Colon (tissue), 2 donors: ENCODE results near the gene NLRP5.
"Not testable (repeated sequence)": the region's sequence is repeated elsewhere in the genome, so short reads cannot be mapped to it uniquely, and the experiment has no call there.

Experiments used
- FAIRE-seq: peaks from 2 replicates; lab custom pipeline; 2012; peaks lifted over from hg19 to GRCh38; lab: Jason Lieb, UNC
- donor health status: control.
- donor health status: control.

The NLRP5 gene

GRCh38 chr19:56076498-56076897 lies 89.9 kb downstream of the NLRP5 start:
- no peak for FAIRE-seq

- FAIRE-seq = no peak
These were observed 93.0 kb downstream of the NLRP5 start for GRCh38 chr19:56079609-56080008.

GRCh38 chr19:56080669-56081401 lies 94.3 kb downstream of the NLRP5 start:
- no peak for FAIRE-seq

- no peak for FAIRE-seq
These were observed 97.1 kb downstream of the NLRP5 start for GRCh38 chr19:56083668-56084067.

- no peak for FAIRE-seq
These were observed 98.4 kb downstream of the NLRP5 start for GRCh38 chr19:56084835-56085536.

GRCh38 chr19:56085571-56086275 lies 99.1 kb downstream of the NLRP5 start:
- no peak for FAIRE-seq

GRCh38 chr19:56086671-56087430 lies 100.3 kb downstream of the NLRP5 start:
- no peak for FAIRE-seq

- no peak for FAIRE-seq
These were observed 101.3 kb downstream of the NLRP5 start for GRCh38 chr19:56087647-56088496.

- no peak for FAIRE-seq
These were observed 102.1 kb downstream of the NLRP5 start for GRCh38 chr19:56088497-56089215.

DNA sequence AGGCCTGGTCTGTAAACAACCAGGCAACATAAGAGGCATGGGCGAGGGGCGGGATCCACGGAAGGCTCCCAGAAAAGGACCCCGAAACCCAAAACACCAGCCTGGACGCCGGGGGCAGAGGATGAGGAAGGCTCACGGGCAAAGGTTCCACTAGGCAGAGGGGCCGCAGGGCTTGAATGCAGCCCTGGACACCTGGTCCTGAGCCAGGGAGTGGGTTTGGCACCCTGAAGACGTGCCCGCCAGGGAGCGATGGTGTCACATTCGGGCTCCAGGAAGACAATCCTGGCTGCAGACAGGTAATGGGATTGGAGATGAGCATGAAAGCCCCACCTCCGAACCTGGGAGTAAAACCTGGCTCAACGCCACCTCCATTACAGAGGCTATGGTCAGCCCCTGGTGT lies 102.8 kb downstream of the NLRP5 start:
- FAIRE-seq = no peak

- no peak for FAIRE-seq
These were observed 104.5 kb downstream of the NLRP5 start for GRCh38 chr19:56091066-56091490.

- no peak for FAIRE-seq
These were observed 105.4 kb downstream of the NLRP5 start for GRCh38 chr19:56091751-56092546.

DNA sequence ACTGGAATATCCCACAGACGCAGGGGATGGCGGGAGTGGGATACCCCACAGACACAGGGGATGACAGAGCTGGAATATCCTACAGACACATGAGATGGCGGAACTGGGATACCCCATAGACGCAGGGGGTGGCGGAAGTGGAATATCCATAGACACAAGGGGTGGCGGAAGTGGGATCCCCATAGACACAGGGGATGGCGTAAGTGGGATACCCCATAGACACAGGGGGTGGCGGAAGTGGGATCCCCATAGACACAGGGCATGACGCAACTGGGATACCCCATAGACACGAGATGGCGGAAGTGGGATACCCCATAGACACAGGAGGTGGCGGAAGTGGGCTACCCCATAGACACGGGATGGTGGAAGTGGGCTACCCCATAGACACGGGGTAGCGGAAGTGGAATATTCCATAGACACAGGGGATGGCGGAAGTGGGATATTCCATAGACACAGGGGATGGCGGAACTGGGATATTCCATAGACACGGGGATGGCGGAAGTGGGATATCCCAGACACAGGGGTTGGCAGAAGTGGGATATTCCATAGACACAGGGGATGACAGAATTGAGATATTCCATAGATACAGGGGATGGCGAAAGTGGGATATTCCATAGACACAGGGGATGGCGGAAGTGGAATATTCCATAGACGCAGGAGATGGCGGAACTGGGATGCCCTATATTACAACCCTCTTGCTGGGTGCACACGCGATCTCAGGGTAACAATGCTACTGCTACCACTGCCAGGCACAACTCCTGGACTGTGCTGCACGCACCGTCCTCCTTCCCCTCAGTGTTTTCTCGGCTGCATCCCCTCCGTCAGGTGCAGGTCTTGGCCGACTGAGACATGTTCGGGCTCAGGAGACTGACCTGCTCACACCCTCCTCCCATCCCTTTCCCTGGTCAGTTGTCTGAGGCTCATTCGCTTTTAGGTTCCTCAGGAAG lies 106.4 kb downstream of the NLRP5 start:
- no peak for FAIRE-seq

GRCh38 chr19:56094449-56094848 lies 107.9 kb downstream of the NLRP5 start:
- no peak for FAIRE-seq

GRCh38 chr19:56096665-56097064 lies 110.1 kb downstream of the NLRP5 start:
- no peak for FAIRE-seq

DNA sequence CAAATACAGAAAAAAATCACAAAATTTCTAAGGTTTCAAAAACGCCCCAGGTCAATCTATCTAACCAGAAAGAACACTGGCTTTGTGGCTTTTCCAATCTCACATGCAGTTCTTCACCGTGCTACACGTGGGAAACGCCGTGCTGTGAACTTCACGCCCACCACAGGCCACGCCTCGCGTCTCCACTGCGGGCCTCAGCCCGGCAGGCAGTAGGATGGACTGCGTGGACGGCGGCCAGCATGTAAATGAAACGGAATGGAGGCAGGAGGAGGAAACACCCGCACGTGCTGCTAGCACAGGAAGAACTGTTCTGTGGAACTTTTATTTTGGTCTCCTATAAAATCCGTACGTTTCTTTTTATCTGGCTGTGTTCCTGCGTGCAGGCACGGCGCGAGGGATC lies 110.7 kb downstream of the NLRP5 start:
- no peak for FAIRE-seq

GRCh38 chr19:56097776-56098175 lies 111.2 kb downstream of the NLRP5 start:
- FAIRE-seq = no peak

GRCh38 chr19:56098237-56098636 lies 111.7 kb downstream of the NLRP5 start:
- FAIRE-seq = not testable (repeated sequence)
